ENCODE measurements around the gene DCLK1.

DCLK1 gene

GRCh38 chr13:35839806-35840205 lies 291.4 kb downstream of the DCLK1 start:
- no peak for DNase-seq (ENCODE audit: extremely low read depth in 1 of 2, low read depth in 1 of 2)

GRCh38 chr13:35838356-35838755 lies 292.8 kb downstream of the DCLK1 start:
- no peak for DNase-seq (ENCODE audit: extremely low read depth in 1 of 2, low read depth in 1 of 2)

- no peak for DNase-seq (ENCODE audit: extremely low read depth in 1 of 2, low read depth in 1 of 2)
Measured at GRCh38 chr13:35836446-35836845, 294.7 kb downstream of the DCLK1 start.

- no peak for DNase-seq (ENCODE audit: extremely low read depth in 1 of 2, low read depth in 1 of 2)
Measured at GRCh38 chr13:35835989-35836388, 295.2 kb downstream of the DCLK1 start.

GRCh38 chr13:35833608-35834275 lies 297.4 kb downstream of the DCLK1 start:
- DNase-seq (ENCODE audit: extremely low read depth in 1 of 2, low read depth in 1 of 2) = no peak

GRCh38 chr13:35833031-35833430 lies 298.2 kb downstream of the DCLK1 start:
- no peak for DNase-seq (ENCODE audit: extremely low read depth in 1 of 2, low read depth in 1 of 2)

GRCh38 chr13:35832551-35832950 lies 298.6 kb downstream of the DCLK1 start:
- DNase-seq (ENCODE audit: extremely low read depth in 1 of 2, low read depth in 1 of 2) = no peak

- DNase-seq (ENCODE audit: extremely low read depth in 1 of 2, low read depth in 1 of 2) = no peak
Measured at GRCh38 chr13:35830850-35831450, 300.2 kb downstream of the DCLK1 start.

- DNase-seq (ENCODE audit: extremely low read depth in 1 of 2, low read depth in 1 of 2) = no peak
Measured at GRCh38 chr13:35826626-35827254, 304.4 kb downstream of the DCLK1 start.

GRCh38 chr13:35824825-35825224 lies 306.4 kb downstream of the DCLK1 start:
- DNase-seq (ENCODE audit: extremely low read depth in 1 of 2, low read depth in 1 of 2) = no peak

GRCh38 chr13:35824395-35824794 lies 306.8 kb downstream of the DCLK1 start:
- no peak for DNase-seq (ENCODE audit: extremely low read depth in 1 of 2, low read depth in 1 of 2)

- DNase-seq (ENCODE audit: extremely low read depth in 1 of 2, low read depth in 1 of 2) = no peak
Measured at GRCh38 chr13:35822666-35823065, 308.5 kb downstream of the DCLK1 start.

- no peak for DNase-seq (ENCODE audit: extremely low read depth in 1 of 2, low read depth in 1 of 2)
Measured at GRCh38 chr13:35818633-35819067, 312.5 kb downstream of the DCLK1 start.

GRCh38 chr13:35817642-35818607 lies 313.3 kb downstream of the DCLK1 start:
- DNase-seq (ENCODE audit: extremely low read depth in 1 of 2, low read depth in 1 of 2) = no peak

- no peak for DNase-seq (ENCODE audit: extremely low read depth in 1 of 2, low read depth in 1 of 2)
Measured at GRCh38 chr13:35814605-35815011, 316.6 kb downstream of the DCLK1 start.

- no peak for DNase-seq (ENCODE audit: extremely low read depth in 1 of 2, low read depth in 1 of 2)
Measured at GRCh38 chr13:35812736-35813135, 318.4 kb downstream of the DCLK1 start.

- no peak for DNase-seq (ENCODE audit: extremely low read depth in 1 of 2, low read depth in 1 of 2)
Measured at GRCh38 chr13:35810321-35810720, 320.9 kb downstream of the DCLK1 start.

GRCh38 chr13:35808846-35809245 lies 322.3 kb downstream of the DCLK1 start:
- DNase-seq (ENCODE audit: extremely low read depth in 1 of 2, low read depth in 1 of 2) = no peak

GRCh38 chr13:35804901-35805300 lies 326.3 kb downstream of the DCLK1 start:
- DNase-seq (ENCODE audit: extremely low read depth in 1 of 2, low read depth in 1 of 2) = no peak

- DNase-seq (ENCODE audit: extremely low read depth in 1 of 2, low read depth in 1 of 2) = no peak
Measured at GRCh38 chr13:35797991-35798390, 333.2 kb downstream of the DCLK1 start.

GRCh38 chr13:35797244-35797643 lies 333.9 kb downstream of the DCLK1 start:
- no peak for DNase-seq (ENCODE audit: extremely low read depth in 1 of 2, low read depth in 1 of 2)
